GM12878 (cell line): ENCODE results near the gene SNX30. TPM values are rescaled to one million over a fixed set of nuclear protein-coding genes. Genes with fewer than 3 reads are reported as not detected.

Source experiments
- ATAC-seq: fragments of 200-7000 bp; cut with Tn5 transposase; 3 replicates; pipeline ENCODE4 v1.9.1; 2020; ENCODE audit warnings: mild to moderate bottlenecking, moderate library complexity
- BruUV-seq: library from RNA; stranded (reverse); fragments of 400-500 nt; replicated peaks from 2 replicates; lab custom pipeline; 2021; lab: Mats Ljungman, UMichigan
- CTCF ChIA-PET: fragments of 300-600 bp; sonication (Branson Sonifier 250); formaldehyde crosslinking; extraction: SDS; loops from one replicate; lab custom pipeline; 2021; ENCODE audit warnings: inconsistent platforms; lab: Yijun Ruan, JAX
- POLR2A ChIA-PET: fragments of 350-600 bp; formaldehyde crosslinking; extraction: SDS; loops from one replicate; lab custom pipeline; 2021; ENCODE audit warnings: inconsistent platforms; lab: Charles Lee
- RAD21 ChIA-PET: fragments of 300-600 bp; sonication (Branson Sonifier 250); formaldehyde crosslinking; loops from one replicate; lab custom pipeline; 2023; ENCODE audit warnings: antibody characterized with exemption; ENCODE audit not compliant: unreplicated experiment; lab: Charles Lee
- SMC1A ChIA-PET: fragments of 300-600 bp; sonication (Branson Sonifier 250); formaldehyde crosslinking; loops from one replicate; lab custom pipeline; 2023; ENCODE audit not compliant: unreplicated experiment, uncharacterized antibody; lab: Charles Lee
- DNase-seq: peaks from one replicate; pipeline ENCODE4 v3.0.0-alpha.2; 2011; ENCODE audit warnings: low read depth, low spot score
- FAIRE-seq: peaks from 3 replicates; lab custom pipeline; 2011; peaks lifted over from hg19 to GRCh38; lab: Jason Lieb, UNC
- H2AFZ ChIP-seq: 2 replicates; pipeline ENCODE4 v1.6.0; 2011; ENCODE audit warnings: low read depth, low read length, control low read depth; ENCODE audit not compliant: control insufficient read depth
- H3K27ac ChIP-seq: 2 replicates; pipeline ENCODE4 v1.5.1; 2011; ENCODE audit warnings: control low read depth; ENCODE audit not compliant: control insufficient read depth, insufficient read depth
- H3K27me3 ChIP-seq, 2 experiments: replicated peaks in 1 of 2; 2 replicates each; pipeline versions ENCODE4 v1.6.0 to v1.6.1; 2011; ENCODE audit warnings: low read length in 1 of 2; ENCODE audit not compliant: control insufficient read depth in 2 of 2, insufficient read depth in 2 of 2
- H3K36me3 ChIP-seq, 2 experiments: 2 replicates each; pipeline ENCODE4 v1.5.1; 2011; ENCODE audit warnings: low read length in 1 of 2; ENCODE audit not compliant: control insufficient read depth in 2 of 2, insufficient read depth in 2 of 2
- H3K4me1 ChIP-seq: 2 replicates; pipeline ENCODE4 v1.6.1; 2011; ENCODE audit warnings: mild to moderate bottlenecking, low read length, moderate library complexity, mixed read lengths; ENCODE audit not compliant: control insufficient read depth, insufficient read depth
- H3K4me2 ChIP-seq: 2 replicates; pipeline ENCODE4 v1.6.0; 2011; ENCODE audit warnings: control low read depth; ENCODE audit not compliant: control insufficient read depth, insufficient read depth
- H3K4me3 ChIP-seq: fragments of 200-600 bp; sonication (generic); 2 replicates; pipeline ENCODE4 v1.5.1; 2016
- H3K79me2 ChIP-seq: 2 replicates; pipeline ENCODE4 v1.6.0; 2011; ENCODE audit warnings: low read length; ENCODE audit not compliant: control insufficient read depth, insufficient read depth
- H3K9ac ChIP-seq: 2 replicates; pipeline ENCODE4 v1.8.0; 2011; ENCODE audit warnings: low read length, control low read depth, mixed read lengths; ENCODE audit not compliant: control insufficient read depth, insufficient read depth
- H3K9me3 ChIP-seq: replicated peaks from 3 replicates; pipeline ENCODE4 v1.5.1; 2011; ENCODE audit warnings: mild to moderate bottlenecking, low read length; ENCODE audit not compliant: control insufficient read depth, insufficient read depth
- H4K20me1 ChIP-seq: 2 replicates; pipeline ENCODE4 v1.6.0; 2011; ENCODE audit not compliant: control insufficient read depth, insufficient read depth
- ASH2L ChIP-seq: fragments of 300-600, 200-600 bp; sonication (generic); IDR thresholded peaks from 2 replicates; pipeline ENCODE4 v1.6.1; 2017; ENCODE audit warnings: low read depth, mild to moderate bottlenecking, borderline replicate concordance
- ETV6 ChIP-seq, 2 experiments: fragments of 450-650 bp in 1 of 2; IDR thresholded peaks in 1 of 2; conservative IDR thresholded peaks in 1 of 2; 2 replicates each; pipeline ENCODE4 v1.6.1; 2014; ENCODE audit warnings: antibody characterized with exemption in 1 of 2, borderline replicate concordance in 1 of 2, low read depth in 1 of 2, mild to moderate bottlenecking in 1 of 2, moderate library complexity in 1 of 2
- GABPA ChIP-seq: IDR thresholded peaks from 2 replicates; pipeline ENCODE4 v1.6.1; 2014; ENCODE audit warnings: antibody characterized with exemption, low read depth, mild to moderate bottlenecking, inconsistent platforms
- HCFC1 ChIP-seq: fragments of 150-350 bp; IDR thresholded peaks from 2 replicates; pipeline ENCODE4 v1.6.1; 2014; ENCODE audit warnings: low read length
- HDAC2 ChIP-seq: fragments of 200-600 bp; sonication (generic); IDR thresholded peaks from 2 replicates; pipeline ENCODE4 v1.6.1; 2017
- NFIC ChIP-seq: IDR thresholded peaks from 2 replicates; pipeline ENCODE4 v1.6.1; 2012; ENCODE audit warnings: low read depth, mild to moderate bottlenecking, inconsistent platforms, low read length, moderate library complexity
- NFYB ChIP-seq: IDR thresholded peaks from 2 replicates; pipeline ENCODE4 v1.6.1; 2011; ENCODE audit warnings: low read depth, mild to moderate bottlenecking, low read length, improper control_type of control experiment, moderate library complexity; ENCODE audit not compliant: insufficient read depth
- NRF1 ChIP-seq: conservative IDR thresholded peaks from 2 replicates; pipeline ENCODE4 v1.6.1; 2011; ENCODE audit warnings: mild to moderate bottlenecking, low read depth, low read length, improper control_type of control experiment
- PKNOX1 ChIP-seq: fragments of 450-650 bp; IDR thresholded peaks from 2 replicates; pipeline ENCODE4 v1.6.1; 2016; ENCODE audit warnings: mild to moderate bottlenecking
- POLR2A ChIP-seq: IDR thresholded peaks from 2 replicates; pipeline ENCODE4 v1.6.1; 2011; ENCODE audit warnings: low read depth, mild to moderate bottlenecking, low read length
- POU2F2 ChIP-seq: IDR thresholded peaks from 3 replicates; pipeline ENCODE4 v1.6.1; 2011; ENCODE audit warnings: low read depth, mild to moderate bottlenecking, low read length, borderline replicate concordance
- RAD21 ChIP-seq: IDR thresholded peaks from 2 replicates; pipeline ENCODE4 v1.6.1; 2011; ENCODE audit warnings: mild to moderate bottlenecking, low read depth, low read length, moderate library complexity; ENCODE audit not compliant: insufficient read depth
- RELA ChIP-seq: fragments of 450-650 bp; IDR thresholded peaks from 2 replicates; pipeline ENCODE4 v1.8.0; 2014; ENCODE audit warnings: borderline replicate concordance; ENCODE audit not compliant: partially characterized antibody
- SUPT20H ChIP-seq: IDR thresholded peaks from 2 replicates; pipeline ENCODE4 v1.6.1; 2011; ENCODE audit warnings: low read depth, mild to moderate bottlenecking, low read length, moderate library complexity, borderline replicate concordance; ENCODE audit not compliant: control insufficient read depth
- ZNF217 ChIP-seq: fragments of 450-650 bp; IDR thresholded peaks from 2 replicates; pipeline ENCODE4 v1.6.1; 2017; ENCODE audit warnings: antibody characterized with exemption, mild to moderate bottlenecking
- ZNF24 ChIP-seq: fragments of 450-650 bp; IDR thresholded peaks from 2 replicates; pipeline ENCODE4 v1.6.1; 2017; ENCODE audit warnings: antibody characterized with exemption, mild to moderate bottlenecking
- WGBS: methylation state at CpG from one replicate; pipeline ENCODE4 v1.1.6; 2016; ENCODE audit warnings: low lambda C conversion rate; ENCODE audit not compliant: insufficient replicate concordance, insufficient coverage; ENCODE audit errors: missing lambda C conversion rate; 5-methylcytosine and 5-hydroxymethylcytosine counted together
- in situ Hi-C: fragments of 300-500 bp; cut with MboI; formaldehyde crosslinking; loops from 9 replicates; pipeline ENCODE4 v1.14.3; 2018; ENCODE audit warnings: mixed read lengths
- intact Hi-C: fragments of 100-400 bp; cut with micrococcal nuclease; formaldehyde crosslinking; loops from one replicate; pipeline ENCODE4 v1.14.2; 2022; ENCODE audit not compliant: unreplicated experiment
- polyA plus RNA-seq, 11 experiments: library from polyadenylated mRNA; depleted of rRNA in 4 of 11; unstranded in 6 of 11; stranded (reverse) in 5 of 11; fragments of >200 nt; fragmentation: Nextera tagmentation in 4 of 11; fragmentation: Illumina TruSeq in 1 of 11; extraction: Ambion mirVana in 4 of 11; extraction: Trizol in 1 of 11; gene quantifications; 1 replicate in 1 of 11; 2 replicates in 10 of 11; pipeline versions ENCODE4 v1.2.1 to v1.2.3, GENCODE V29; 2011 to 2016; ENCODE audit warnings: inconsistent platforms in 2 of 11, missing spikeins in 2 of 11, low read depth in 1 of 11
- total RNA-seq, 4 experiments: library from RNA; depleted of rRNA in 3 of 4; stranded (reverse); fragments of >200 nt in 3 of 4; fragmentation: Illumina TruSeq in 1 of 4; extraction: Trizol in 1 of 4; gene quantifications; 2 replicates each; pipeline versions ENCODE4 v1.2.1 to v1.2.3, GENCODE V29; 2013 to 2021
- TF ChIP-seq, protein P1 (sequence below): fragments of 150-350 bp; IDR thresholded peaks from 2 replicates; pipeline ENCODE4 v1.6.1; 2016; ENCODE audit warnings: low read depth, low read length
- TF ChIP-seq, protein P2 (sequence below): fragments of 450-650 bp; formaldehyde crosslinking; IDR thresholded peaks from 2 replicates; pipeline ENCODE4 v1.5.0; 2022; ENCODE audit warnings: mild to moderate bottlenecking, missing genetic modification characterization

SNX30 gene
- total and polyA plus RNA-seq, 10 of the 15 experiments (the other 5 are each of a cell fraction or from before 2014, with no cell fraction given), result 0.53 to 4.0 (median 1.5) TPM

DNA sequence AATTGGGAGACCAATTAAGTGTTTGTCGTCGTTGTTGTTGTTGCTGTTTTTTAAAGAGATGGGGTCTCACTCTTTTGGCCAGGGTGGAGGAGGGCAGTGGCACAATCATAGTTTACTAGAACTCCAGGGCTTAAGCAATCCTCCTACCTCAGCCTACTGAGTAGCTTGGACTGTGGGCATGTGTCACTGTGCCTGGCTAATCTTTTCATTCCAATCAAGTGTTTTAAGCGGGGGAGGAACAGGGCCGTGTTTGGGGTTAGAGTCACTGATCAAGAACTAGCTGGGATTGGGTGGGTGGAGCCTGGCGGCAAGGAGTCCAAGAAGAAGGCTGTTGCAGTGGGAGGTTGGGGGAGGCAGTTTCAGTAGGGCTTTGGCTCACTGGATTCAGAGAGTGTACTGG is 13.8 kb downstream of the SNX30 start:
- TF ChIP-seq HCFC1 (no peak), ZNF24 (no peak), GABPA (no peak), HDAC2 (no peak), NFIC (no peak), ETV6 (conservative IDR thresholded peaks at IDR 0.05 in 1 of 2, IDR thresholded peaks at IDR 0.05 in 1 of 2; ENCODE audit: borderline replicate concordance in 1 of 2, low read depth in 1 of 2) (no peak), PKNOX1 (no peak), NFYB (no peak), ZNF217 (no peak), POU2F2 (no peak), POLR2A (no peak), RAD21 (no peak), RELA (no peak), SUPT20H (no peak), ASH2L (no peak), NRF1 (no peak)
- TF ChIP-seq, protein P1, sequence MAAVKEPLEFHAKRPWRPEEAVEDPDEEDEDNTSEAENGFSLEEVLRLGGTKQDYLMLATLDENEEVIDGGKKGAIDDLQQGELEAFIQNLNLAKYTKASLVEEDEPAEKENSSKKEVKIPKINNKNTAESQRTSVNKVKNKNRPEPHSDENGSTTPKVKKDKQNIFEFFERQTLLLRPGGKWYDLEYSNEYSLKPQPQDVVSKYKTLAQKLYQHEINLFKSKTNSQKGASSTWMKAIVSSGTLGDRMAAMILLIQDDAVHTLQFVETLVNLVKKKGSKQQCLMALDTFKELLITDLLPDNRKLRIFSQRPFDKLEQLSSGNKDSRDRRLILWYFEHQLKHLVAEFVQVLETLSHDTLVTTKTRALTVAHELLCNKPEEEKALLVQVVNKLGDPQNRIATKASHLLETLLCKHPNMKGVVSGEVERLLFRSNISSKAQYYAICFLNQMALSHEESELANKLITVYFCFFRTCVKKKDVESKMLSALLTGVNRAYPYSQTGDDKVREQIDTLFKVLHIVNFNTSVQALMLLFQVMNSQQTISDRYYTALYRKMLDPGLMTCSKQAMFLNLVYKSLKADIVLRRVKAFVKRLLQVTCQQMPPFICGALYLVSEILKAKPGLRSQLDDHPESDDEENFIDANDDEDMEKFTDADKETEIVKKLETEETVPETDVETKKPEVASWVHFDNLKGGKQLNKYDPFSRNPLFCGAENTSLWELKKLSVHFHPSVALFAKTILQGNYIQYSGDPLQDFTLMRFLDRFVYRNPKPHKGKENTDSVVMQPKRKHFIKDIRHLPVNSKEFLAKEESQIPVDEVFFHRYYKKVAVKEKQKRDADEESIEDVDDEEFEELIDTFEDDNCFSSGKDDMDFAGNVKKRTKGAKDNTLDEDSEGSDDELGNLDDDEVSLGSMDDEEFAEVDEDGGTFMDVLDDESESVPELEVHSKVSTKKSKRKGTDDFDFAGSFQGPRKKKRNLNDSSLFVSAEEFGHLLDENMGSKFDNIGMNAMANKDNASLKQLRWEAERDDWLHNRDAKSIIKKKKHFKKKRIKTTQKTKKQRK, result no peak
- TF ChIP-seq, protein P2, sequence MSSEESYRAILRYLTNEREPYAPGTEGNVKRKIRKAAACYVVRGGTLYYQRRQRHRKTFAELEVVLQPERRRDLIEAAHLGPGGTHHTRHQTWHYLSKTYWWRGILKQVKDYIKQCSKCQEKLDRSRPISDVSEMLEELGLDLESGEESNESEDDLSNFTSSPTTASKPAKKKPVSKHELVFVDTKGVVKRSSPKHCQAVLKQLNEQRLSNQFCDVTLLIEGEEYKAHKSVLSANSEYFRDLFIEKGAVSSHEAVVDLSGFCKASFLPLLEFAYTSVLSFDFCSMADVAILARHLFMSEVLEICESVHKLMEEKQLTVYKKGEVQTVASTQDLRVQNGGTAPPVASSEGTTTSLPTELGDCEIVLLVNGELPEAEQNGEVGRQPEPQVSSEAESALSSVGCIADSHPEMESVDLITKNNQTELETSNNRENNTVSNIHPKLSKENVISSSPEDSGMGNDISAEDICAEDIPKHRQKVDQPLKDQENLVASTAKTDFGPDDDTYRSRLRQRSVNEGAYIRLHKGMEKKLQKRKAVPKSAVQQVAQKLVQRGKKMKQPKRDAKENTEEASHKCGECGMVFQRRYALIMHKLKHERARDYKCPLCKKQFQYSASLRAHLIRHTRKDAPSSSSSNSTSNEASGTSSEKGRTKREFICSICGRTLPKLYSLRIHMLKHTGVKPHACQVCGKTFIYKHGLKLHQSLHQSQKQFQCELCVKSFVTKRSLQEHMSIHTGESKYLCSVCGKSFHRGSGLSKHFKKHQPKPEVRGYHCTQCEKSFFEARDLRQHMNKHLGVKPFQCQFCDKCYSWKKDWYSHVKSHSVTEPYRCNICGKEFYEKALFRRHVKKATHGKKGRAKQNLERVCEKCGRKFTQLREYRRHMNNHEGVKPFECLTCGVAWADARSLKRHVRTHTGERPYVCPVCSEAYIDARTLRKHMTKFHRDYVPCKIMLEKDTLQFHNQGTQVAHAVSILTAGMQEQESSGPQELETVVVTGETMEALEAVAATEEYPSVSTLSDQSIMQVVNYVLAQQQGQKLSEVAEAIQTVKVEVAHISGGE (CRISPR knock-in tag), result no peak
- in situ Hi-C loops, result no loop called here
- Histone ChIP-seq H3K4me3 (no peak overlapping the region), H4K20me1 (no peaks in the 10 kb centered on the region), H2AFZ (no peak overlapping the region), H3K4me2 (no peak overlapping the region), H3K27me3 (no peaks in the 10 kb centered on the region; a peak in 1 of 4 replicates), H3K27ac (no peak overlapping the region), H3K36me3 (no peaks in the 10 kb centered on the region), H3K9me3 (no peaks in the 10 kb centered on the region; the same call in 2 of the 3 replicates), H3K4me1 (no peaks in the 10 kb centered on the region), H3K79me2 (no peaks in the 10 kb centered on the region), H3K9ac (no peak overlapping the region)
- BruUV-seq, result no TSS peak
- ChIA-PET SMC1A (no interaction called here), RAD21 (no interaction called here), POLR2A (no interaction called here), CTCF (no interaction called here)
- no peak for DNase-seq
- no peak for ATAC-seq
- no peak for FAIRE-seq
- 78% methylated on average over 5 of the region's 5 CpGs for WGBS
- intact Hi-C loops, result no loop called here
